Hepatocyte (in vitro differentiated cells): ENCODE data around the gene GOLGA8J.

Source experiments
- CTCF ChIP-seq: fragments of 200-600 bp; sonication (generic); IDR thresholded peaks from 2 replicates; pipeline ENCODE4 v1.5.1; 2016; ENCODE audit warnings: antibody characterized with exemption, mild to moderate bottlenecking; ENCODE audit not compliant: poor library complexity
- EZH2 ChIP-seq: fragments of 200-600 bp; sonication (generic); IDR thresholded peaks from 2 replicates; pipeline ENCODE4 v1.6.1; 2016; ENCODE audit warnings: antibody characterized with exemption, mild to moderate bottlenecking, borderline replicate concordance
- EZH2phosphoT487 ChIP-seq: fragments of 200-600 bp; sonication (generic); IDR thresholded peaks from one replicate; pipeline ENCODE4 v1.6.1; 2018; ENCODE audit warnings: antibody characterized with exemption, mild to moderate bottlenecking, low read depth, moderate library complexity; ENCODE audit not compliant: unreplicated experiment, severe bottlenecking

- no peak for TF ChIP-seq EZH2
- TF ChIP-seq CTCF = no peak
- no peak for TF ChIP-seq EZH2phosphoT487
Measured at GRCh38 chr15:30073915-30074314, 8.8 kb upstream of the GOLGA8J start.
